HG03097 (cell line): Measurements from ENCODE around the gene RBMY1E.
"Not testable (repeated sequence)": the region's sequence is repeated elsewhere in the genome, so short reads cannot be mapped to it uniquely, and the experiment has no call there.

Experiments
- ATAC-seq: cut with Tn5 transposase; IDR thresholded peaks from one replicate; pipeline ENCODE4 v1.9.1; 2021; ENCODE audit not compliant: unreplicated experiment, low FRiP score

Gene RBMY1E

DNA sequence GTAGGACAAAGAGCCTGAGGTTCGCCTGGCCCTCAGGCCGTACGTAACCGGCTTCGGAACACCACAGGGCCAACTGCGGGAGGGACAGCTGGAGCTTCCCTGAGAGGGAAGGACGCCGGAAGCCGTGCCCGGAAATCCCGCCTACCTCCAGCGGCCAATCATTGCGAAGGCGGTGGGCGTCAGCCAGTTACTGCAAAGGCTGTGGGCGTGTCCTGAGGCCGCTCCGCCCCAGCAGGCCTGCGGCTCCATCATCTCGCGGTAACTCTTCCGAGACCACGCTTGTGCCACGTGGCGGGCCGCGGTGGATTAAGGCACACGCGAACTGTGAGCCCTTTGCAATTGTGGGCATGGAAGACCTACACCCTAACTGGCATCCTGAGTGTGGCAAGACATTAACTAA lies at the start of gene RBMY1E:
Gene RBMY1E (minus strand): TSS at position 101 of the 400 bp plus-strand sequence. CDS start 1,978 bp downstream, outside the sequence.
- ATAC-seq = not testable (repeated sequence)

DNA sequence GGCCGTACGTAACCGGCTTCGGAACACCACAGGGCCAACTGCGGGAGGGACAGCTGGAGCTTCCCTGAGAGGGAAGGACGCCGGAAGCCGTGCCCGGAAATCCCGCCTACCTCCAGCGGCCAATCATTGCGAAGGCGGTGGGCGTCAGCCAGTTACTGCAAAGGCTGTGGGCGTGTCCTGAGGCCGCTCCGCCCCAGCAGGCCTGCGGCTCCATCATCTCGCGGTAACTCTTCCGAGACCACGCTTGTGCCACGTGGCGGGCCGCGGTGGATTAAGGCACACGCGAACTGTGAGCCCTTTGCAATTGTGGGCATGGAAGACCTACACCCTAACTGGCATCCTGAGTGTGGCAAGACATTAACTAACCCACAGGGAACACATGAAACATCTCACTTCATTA lies 23.4 kb downstream of the RBMY1E start, which contains the start of gene RBMY1D:
Gene RBMY1D (minus strand): TSS at position 101 of the 400 bp plus-strand sequence. CDS start 2,013 bp downstream, outside the sequence.
- not testable (repeated sequence) for ATAC-seq

DNA sequence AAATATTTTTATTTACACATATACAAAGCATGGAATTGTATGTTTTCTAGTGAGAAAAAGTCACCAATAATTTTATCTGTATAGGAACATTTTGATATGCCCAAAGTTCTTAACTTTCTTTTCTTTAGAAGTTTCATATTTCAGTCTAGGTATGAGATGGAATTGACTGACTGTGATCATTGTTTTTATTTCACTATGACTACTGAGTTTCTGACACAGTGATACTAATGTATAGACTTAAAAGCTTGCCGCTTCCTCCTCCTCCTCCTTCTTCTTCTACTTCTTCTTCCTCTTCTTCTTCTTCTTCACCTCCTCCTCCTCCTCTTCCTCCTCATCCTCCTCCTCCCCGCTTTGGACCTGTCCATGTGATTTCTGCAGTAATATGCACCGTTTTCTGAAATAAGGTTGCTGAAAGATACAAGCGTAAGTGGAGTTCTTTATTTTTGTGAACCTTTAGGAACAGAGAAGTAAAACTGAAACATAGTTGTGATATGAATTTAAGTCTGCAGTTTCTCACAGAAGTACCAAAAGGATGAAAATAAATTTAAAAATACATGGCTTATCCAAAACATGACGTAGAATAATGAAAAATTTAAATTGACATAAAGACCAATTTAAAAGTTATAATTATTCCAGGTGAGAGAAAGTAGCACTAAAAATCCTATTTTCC lies 48.3 kb downstream of the RBMY1E start:
- not testable (repeated sequence) for ATAC-seq
